Cardiac muscle cell (in vitro differentiated cells and primary cell): ENCODE data around the gene IFI27L2. TPM values are rescaled to one million over a fixed set of nuclear protein-coding genes. Genes with fewer than 3 reads are reported as not detected.

Experiments
- DNase-seq, 2 donors: peaks; one replicate each; pipeline versions ENCODE4 v3.0.0 to v3.0.0-alpha.2; 2010 to 2017; ENCODE audit warnings: low read depth in 1 of 2, low spot score in 1 of 2
- H3K27ac ChIP-seq: fragments of 200-600 bp; sonication (generic); 2 replicates; pipeline ENCODE4 v1.5.1; 2016
- H3K27me3 ChIP-seq: fragments of 200-600 bp; sonication (generic); 2 replicates; pipeline ENCODE4 v1.6.0; 2016; ENCODE audit warnings: control low read depth
- H3K36me3 ChIP-seq: fragments of 200-600 bp; sonication (generic); 2 replicates; pipeline ENCODE4 v1.5.1; 2016; ENCODE audit warnings: control low read depth
- H3K4me1 ChIP-seq: fragments of 200-600 bp; sonication (generic); 2 replicates; pipeline ENCODE4 v1.8.1; 2017; ENCODE audit warnings: low read depth, mild to moderate bottlenecking, mixed run types
- H3K4me3 ChIP-seq: fragments of 200-600 bp; sonication (generic); 2 replicates; pipeline ENCODE4 v1.5.1; 2016; ENCODE audit warnings: mild to moderate bottlenecking
- H3K9me3 ChIP-seq: fragments of 200-600 bp; sonication (generic); 2 replicates; pipeline ENCODE4 v1.5.1; 2017; ENCODE audit warnings: low read depth, mild to moderate bottlenecking, control low read depth
- polyA plus RNA-seq: library from polyadenylated mRNA; unstranded; fragments of >200 nt; fragmentation: Nextera tagmentation; extraction: Ambion mirVana; gene quantifications from 2 replicates; pipeline ENCODE4 v1.2.1, GENCODE V29; 2016
- total RNA-seq: library from RNA; depleted of rRNA; stranded (reverse); fragments of >200 nt; gene quantifications from 2 replicates; pipeline ENCODE4 v1.2.3, GENCODE V29; 2016
- TF ChIP-seq, protein P1 (sequence below): IDR thresholded peaks from 2 replicates; pipeline ENCODE4 v1.5.1; 2012; ENCODE audit warnings: low read depth, mild to moderate bottlenecking, low read length

The IFI27L2 gene
- total and polyA plus RNA-seq, 2 experiments from 2014 or later, result 251 to 257 TPM

GRCh38 chr14:94097091-94097490, 32.3 kb downstream of the IFI27L2 start:
- Histone ChIP-seq H3K4me3 (no peak overlapping the region), H3K36me3 (no peaks in the 10 kb centered on the region), H3K27me3 (no peaks in the 10 kb centered on the region), H3K4me1 (peaks cover 10% of the 10 kb centered on the region), H3K27ac (no peak overlapping the region), H3K9me3 (no peaks in the 10 kb centered on the region)
- DNase-seq, result no peak
- TF ChIP-seq, protein P1, sequence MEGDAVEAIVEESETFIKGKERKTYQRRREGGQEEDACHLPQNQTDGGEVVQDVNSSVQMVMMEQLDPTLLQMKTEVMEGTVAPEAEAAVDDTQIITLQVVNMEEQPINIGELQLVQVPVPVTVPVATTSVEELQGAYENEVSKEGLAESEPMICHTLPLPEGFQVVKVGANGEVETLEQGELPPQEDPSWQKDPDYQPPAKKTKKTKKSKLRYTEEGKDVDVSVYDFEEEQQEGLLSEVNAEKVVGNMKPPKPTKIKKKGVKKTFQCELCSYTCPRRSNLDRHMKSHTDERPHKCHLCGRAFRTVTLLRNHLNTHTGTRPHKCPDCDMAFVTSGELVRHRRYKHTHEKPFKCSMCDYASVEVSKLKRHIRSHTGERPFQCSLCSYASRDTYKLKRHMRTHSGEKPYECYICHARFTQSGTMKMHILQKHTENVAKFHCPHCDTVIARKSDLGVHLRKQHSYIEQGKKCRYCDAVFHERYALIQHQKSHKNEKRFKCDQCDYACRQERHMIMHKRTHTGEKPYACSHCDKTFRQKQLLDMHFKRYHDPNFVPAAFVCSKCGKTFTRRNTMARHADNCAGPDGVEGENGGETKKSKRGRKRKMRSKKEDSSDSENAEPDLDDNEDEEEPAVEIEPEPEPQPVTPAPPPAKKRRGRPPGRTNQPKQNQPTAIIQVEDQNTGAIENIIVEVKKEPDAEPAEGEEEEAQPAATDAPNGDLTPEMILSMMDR, result no peak

DNA sequence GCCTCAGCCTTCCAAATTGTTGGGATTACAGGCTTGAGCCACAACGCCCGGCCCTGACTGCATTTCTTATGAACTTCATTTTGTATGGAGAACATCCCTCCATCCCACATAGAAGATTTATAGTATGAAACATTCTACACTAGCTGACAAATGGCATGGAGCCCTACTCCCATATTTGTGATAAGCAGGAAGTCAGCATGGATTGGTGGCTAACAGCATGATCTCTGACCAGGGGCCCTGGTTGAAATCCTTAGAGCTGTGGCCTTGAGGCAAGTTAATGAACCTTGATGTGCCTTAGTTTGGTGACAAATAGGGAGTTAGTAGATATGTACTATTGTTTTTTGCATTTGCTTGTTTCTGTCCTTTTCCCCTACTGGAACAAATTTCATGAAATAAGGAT, 36.0 kb downstream of the IFI27L2 start:
- no peak for DNase-seq
- H3K4me3 ChIP-seq, result no peak overlapping the region
- no peaks in the 10 kb centered on the region for H3K36me3 ChIP-seq
- H3K27ac ChIP-seq, result peak overlapping the region; percentile 78
- H3K27me3 ChIP-seq, result no peaks in the 10 kb centered on the region
- peaks cover 33% of the 10 kb centered on the region for H3K4me1 ChIP-seq
- no peaks in the 10 kb centered on the region for H3K9me3 ChIP-seq
- TF ChIP-seq, protein P1, result no peak

GRCh38 chr14:94089479-94089878, 39.9 kb downstream of the IFI27L2 start:
- Histone ChIP-seq H3K27me3 (no peaks in the 10 kb centered on the region), H3K4me3 (no peak overlapping the region), H3K9me3 (no peaks in the 10 kb centered on the region), H3K27ac (peak overlapping the region; percentile 92), H3K36me3 (no peaks in the 10 kb centered on the region), H3K4me1 (peaks cover 46% of the 10 kb centered on the region)
- DNase-seq, result no peak
- TF ChIP-seq, protein P1, result no peak

DNA sequence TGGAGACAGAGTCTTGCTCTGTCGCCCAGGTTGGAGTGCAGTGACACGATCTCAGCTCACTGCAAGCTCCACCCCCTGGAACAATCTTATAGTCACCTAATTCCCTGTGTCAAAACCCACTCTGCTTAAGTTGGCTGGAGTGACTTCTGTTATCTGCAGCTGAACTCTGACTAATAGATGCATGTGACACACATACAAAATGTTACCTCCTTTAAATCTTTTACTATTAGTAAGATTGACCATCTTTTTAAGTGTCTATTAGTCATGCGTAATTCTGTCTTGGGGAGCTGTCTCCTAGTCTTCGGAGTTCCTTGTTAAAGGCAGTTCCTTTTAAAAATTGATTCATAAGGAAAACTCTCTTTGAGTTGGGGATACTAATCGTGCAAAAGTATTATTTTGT, 40.9 kb downstream of the IFI27L2 start:
- peak in 1 of 2 donors; percentile 28 for DNase-seq
- H3K4me1 ChIP-seq, result peaks cover 44% of the 10 kb centered on the region
- H3K36me3 ChIP-seq, result no peaks in the 10 kb centered on the region
- H3K9me3 ChIP-seq, result no peaks in the 10 kb centered on the region
- H3K27ac ChIP-seq, result peak overlapping the region; percentile 92
- TF ChIP-seq, protein P1, result no peak
- H3K4me3 ChIP-seq, result no peak overlapping the region
- H3K27me3 ChIP-seq, result no peaks in the 10 kb centered on the region

DNA sequence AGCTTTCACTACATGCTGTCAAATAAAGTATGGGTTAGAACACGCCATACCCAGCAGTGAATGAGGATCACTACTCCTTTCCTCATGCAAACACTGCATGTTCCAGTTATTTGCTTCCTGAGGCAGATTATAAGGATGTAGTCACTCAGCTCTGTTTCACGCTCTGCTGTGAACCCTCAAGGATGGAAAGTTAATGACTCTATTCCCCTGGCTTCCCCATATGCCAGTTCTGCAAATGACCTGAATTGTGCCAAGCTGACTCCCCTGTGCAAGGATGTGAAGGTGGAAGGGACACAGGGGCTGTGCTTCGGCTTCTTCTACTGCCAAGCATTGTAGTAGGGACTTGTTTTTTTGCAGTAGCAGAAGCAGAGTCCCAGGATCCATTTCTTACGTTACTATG, 41.5 kb downstream of the IFI27L2 start:
- H3K27me3 ChIP-seq, result no peaks in the 10 kb centered on the region
- no peak overlapping the region for H3K4me3 ChIP-seq

More for the DNA sequence above, 41.5 kb downstream of the IFI27L2 start:
- TF ChIP-seq, protein P1, result no peak
- Histone ChIP-seq H3K9me3 (no peaks in the 10 kb centered on the region), H3K36me3 (no peaks in the 10 kb centered on the region), H3K27ac (peak overlapping the region; percentile 92), H3K4me1 (peaks cover 44% of the 10 kb centered on the region)
- no peak for DNase-seq
